ENCODE results near the gene SHLD1.
A peak's percentile ranks its signal among the peaks of the same experiment; 100 is the strongest.

Gene SHLD1

DNA sequence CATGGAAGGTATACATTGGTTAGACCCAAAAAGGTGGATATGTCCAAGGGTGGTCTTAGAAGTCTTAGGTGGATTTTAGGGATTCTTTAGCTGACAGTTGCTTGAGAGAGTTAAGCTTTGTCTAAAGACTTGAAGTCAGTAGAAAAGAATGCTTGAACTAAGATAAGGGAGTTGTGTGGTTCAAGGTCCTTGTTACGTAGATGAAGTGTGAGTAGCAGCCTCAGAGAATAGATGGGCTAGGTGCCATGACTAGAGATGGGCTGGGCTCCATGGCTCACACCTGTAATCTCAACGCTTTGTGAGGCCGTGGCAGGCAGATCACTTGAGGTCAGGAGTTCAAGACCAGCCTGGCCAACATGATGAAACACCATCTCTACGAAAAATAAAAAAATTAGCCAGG is 1.7 kb downstream of the SHLD1 start:
- no peak overlapping the region for H3K4me3 ChIP-seq (ENCODE audit: low read depth, low read length)
- DNase-seq (ENCODE audit: low read depth): no peak
- no peak for TF ChIP-seq CTCF (conservative IDR thresholded peaks at IDR 0.05; ENCODE audit: low read depth, low read length)

GRCh38 chr20:5753814-5754213 is 3.6 kb downstream of the SHLD1 start:
- no peak for DNase-seq (ENCODE audit: low read depth)
- no peak overlapping the region for H3K4me3 ChIP-seq (ENCODE audit: low read depth, low read length)
- no peak for TF ChIP-seq CTCF (conservative IDR thresholded peaks at IDR 0.05; ENCODE audit: low read depth, low read length)

DNA sequence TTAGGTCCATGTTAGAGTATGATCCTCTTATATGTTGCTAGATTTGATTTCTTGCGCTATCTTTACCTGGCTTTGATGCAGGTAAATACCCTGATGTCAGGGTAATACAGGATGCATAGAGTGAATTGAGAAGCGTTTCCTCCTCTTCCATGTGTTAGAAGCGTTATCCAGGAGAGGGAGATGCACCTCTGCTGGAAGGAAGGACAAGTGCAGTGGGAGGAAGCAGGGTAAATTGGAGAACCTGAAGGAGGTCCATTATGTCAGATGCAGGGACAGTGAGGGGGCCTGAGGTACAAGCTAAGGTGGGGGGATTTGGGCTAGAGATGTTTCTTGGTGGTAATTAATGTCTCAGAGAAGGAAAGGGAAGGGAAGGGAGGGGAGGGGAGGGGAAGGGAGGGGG is 7.7 kb downstream of the SHLD1 start:
- no peak overlapping the region for H3K4me3 ChIP-seq (ENCODE audit: low read depth, low read length)
- no peak for TF ChIP-seq CTCF (conservative IDR thresholded peaks at IDR 0.05; ENCODE audit: low read depth, low read length)
- DNase-seq (ENCODE audit: low read depth): no peak

- no peak for TF ChIP-seq CTCF (conservative IDR thresholded peaks at IDR 0.05; ENCODE audit: low read depth, low read length)
- H3K4me3 ChIP-seq (ENCODE audit: low read depth, low read length): no peak overlapping the region
- DNase-seq (ENCODE audit: low read depth): no peak
Measured at GRCh38 chr20:5766085-5766764, 16.0 kb downstream of the SHLD1 start.

DNA sequence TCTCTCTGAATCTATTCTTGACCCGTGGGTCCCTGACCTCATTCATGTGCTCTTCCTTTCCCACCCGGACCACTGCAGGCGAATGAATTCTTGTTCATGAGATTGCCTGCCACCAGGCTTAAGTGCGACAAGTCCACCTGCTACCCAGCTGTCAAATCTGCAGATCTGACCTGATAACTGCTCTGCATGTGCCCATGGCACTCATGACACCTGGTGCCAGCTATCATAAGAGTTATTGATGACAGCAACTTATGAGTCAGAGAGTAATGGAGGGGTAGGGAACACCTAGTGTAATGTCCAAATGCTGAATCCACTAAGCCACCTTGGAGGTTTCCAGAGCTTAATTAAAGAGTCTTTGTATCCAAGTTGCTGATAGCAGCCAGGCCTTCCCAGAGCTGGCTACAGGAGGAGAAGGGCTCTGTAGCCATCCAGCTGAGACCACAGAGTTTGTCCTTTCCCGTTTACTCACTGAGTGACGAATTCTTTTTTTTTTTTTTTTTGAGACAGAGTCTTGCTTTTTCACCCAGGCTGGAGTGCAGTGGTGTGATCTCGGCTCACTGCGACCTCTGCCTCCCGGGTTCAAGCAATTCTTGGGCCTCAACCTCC is 17.4 kb downstream of the SHLD1 start:
- DNase-seq (ENCODE audit: low read depth): no peak
- H3K4me3 ChIP-seq (ENCODE audit: low read depth, low read length): no peak overlapping the region
- no peak for TF ChIP-seq CTCF (conservative IDR thresholded peaks at IDR 0.05; ENCODE audit: low read depth, low read length)

DNA sequence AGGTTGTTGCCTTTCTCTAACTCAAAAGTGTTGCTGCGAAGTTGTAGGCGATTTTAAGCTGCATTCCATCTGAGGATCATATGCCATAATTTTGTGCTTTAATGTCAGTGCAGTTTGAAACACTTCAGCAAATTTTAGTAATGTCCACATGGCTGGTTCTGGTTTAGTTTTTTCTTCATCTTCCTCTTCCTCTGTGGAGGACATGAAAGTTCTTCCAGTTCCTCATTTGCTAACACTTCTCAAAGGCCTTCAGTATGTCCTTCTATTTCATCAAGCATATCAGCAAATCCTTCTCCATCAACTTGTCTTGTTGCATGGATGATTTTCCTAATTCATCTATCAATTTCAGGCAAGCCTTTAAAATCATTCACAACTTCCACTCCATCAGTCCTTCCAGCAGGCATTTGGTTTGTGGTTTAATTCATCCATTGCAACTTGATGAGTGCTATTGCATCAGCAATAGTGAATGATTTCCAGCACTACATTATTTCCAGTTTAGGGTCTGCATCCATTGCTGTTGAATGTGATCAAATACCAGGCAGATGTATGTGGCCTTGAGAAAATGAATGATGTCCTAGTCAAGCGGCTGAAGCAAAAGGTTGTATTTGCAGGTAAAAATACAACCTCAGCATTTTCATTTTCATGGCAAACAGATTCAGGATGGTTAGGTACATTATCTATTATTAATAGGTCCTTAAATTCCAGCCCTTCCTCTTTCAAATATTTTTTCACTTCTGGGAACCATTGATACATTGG is 20.2 kb downstream of the SHLD1 start:
- DNase-seq (ENCODE audit: low read depth): peak; percentile 31
- no peak overlapping the region for H3K4me3 ChIP-seq (ENCODE audit: low read depth, low read length)
- TF ChIP-seq CTCF (conservative IDR thresholded peaks at IDR 0.05; ENCODE audit: low read depth, low read length): no peak

Data from choroid plexus epithelial cell (primary cell).